Cerebellar nuclear complex (tissue), 1 donor: Measurements from ENCODE around the gene PIGBOS1.
"Not testable (repeated sequence)": the region's sequence is repeated elsewhere in the genome, so short reads cannot be mapped to it uniquely, and the experiment has no call there.

Experiments used
- DNase-seq, 2 experiments: peaks; one replicate each; lab custom pipeline; 2025; lab: John Stamatoyannopoulos, UW

The PIGBOS1 gene

GRCh38 chr15:55290528-55291057 is 28.3 kb downstream of the PIGBOS1 start:
- DNase-seq = peak in 1 of 2 experiments; percentile 56

GRCh38 chr15:55289746-55290527 is 29.0 kb downstream of the PIGBOS1 start, which contains the start of gene RAB27A:
RAB27A (minus strand) TSS chr15:55289813; CDS start chr15:55234934, 54,879 bp downstream.
- peak in 1 of 2 experiments; percentile 3 for DNase-seq

GRCh38 chr15:55289011-55289745 is 29.7 kb downstream of the PIGBOS1 start:
- DNase-seq = no peak

- no peak for DNase-seq
Measured at GRCh38 chr15:55288006-55288717, 30.8 kb downstream of the PIGBOS1 start.

GRCh38 chr15:55286442-55287189 is 32.3 kb downstream of the PIGBOS1 start:
- DNase-seq = not testable (repeated sequence)

GRCh38 chr15:55284426-55284825 is 34.5 kb downstream of the PIGBOS1 start:
- no peak for DNase-seq

- no peak for DNase-seq
Measured at GRCh38 chr15:55283379-55284147, 35.4 kb downstream of the PIGBOS1 start.

- DNase-seq = no peak
Measured at GRCh38 chr15:55282284-55282833, 36.6 kb downstream of the PIGBOS1 start.

- no peak for DNase-seq
Measured at GRCh38 chr15:55281517-55282228, 37.2 kb downstream of the PIGBOS1 start.

GRCh38 chr15:55280589-55280988 is 38.3 kb downstream of the PIGBOS1 start:
- DNase-seq = not testable (repeated sequence)

- DNase-seq = no peak
Measured at GRCh38 chr15:55279746-55280351, 39.1 kb downstream of the PIGBOS1 start.

- no peak for DNase-seq
Measured at GRCh38 chr15:55279100-55279745, 39.7 kb downstream of the PIGBOS1 start.

- DNase-seq = no peak
Measured at GRCh38 chr15:55277715-55278114, 41.2 kb downstream of the PIGBOS1 start.

GRCh38 chr15:55277116-55277564 is 41.8 kb downstream of the PIGBOS1 start:
- DNase-seq = no peak

- DNase-seq = no peak
Measured at GRCh38 chr15:55276324-55276723, 42.6 kb downstream of the PIGBOS1 start.

GRCh38 chr15:55270291-55270690 is 48.6 kb downstream of the PIGBOS1 start:
- no peak for DNase-seq

GRCh38 chr15:55268176-55268695 is 50.7 kb downstream of the PIGBOS1 start:
- DNase-seq = no peak

GRCh38 chr15:55267401-55268175 is 51.3 kb downstream of the PIGBOS1 start:
- no peak for DNase-seq
